H9 (cell line): ENCODE measurements around the gene DHRSX. TPM values are rescaled to one million over a fixed set of nuclear protein-coding genes. Genes with fewer than 3 reads are reported as not detected.
"Not testable (repeated sequence)": the region's sequence is repeated elsewhere in the genome, so short reads cannot be mapped to it uniquely, and the experiment has no call there.

ENCODE experiments used
- DNase-seq: peaks from one replicate; pipeline ENCODE4 v3.0.0-alpha.2; 2017
- H2AFZ ChIP-seq: one replicate; pipeline ENCODE4 v1.6.1; 2013; ENCODE audit warnings: mild to moderate bottlenecking, low read length, control low read depth, moderate library complexity
- H2AK5ac ChIP-seq: 2 replicates; pipeline ENCODE4 v1.6.1; 2013; ENCODE audit warnings: low read length, control low read depth, mixed read lengths; ENCODE audit not compliant: insufficient read length
- H2BK120ac ChIP-seq: one replicate; pipeline ENCODE4 v1.6.1; 2013; ENCODE audit warnings: low read depth, mild to moderate bottlenecking, low read length, control low read depth, inconsistent platforms; ENCODE audit not compliant: poor library complexity, severe bottlenecking
- H2BK12ac ChIP-seq: 2 replicates; pipeline ENCODE4 v1.6.1; 2013; ENCODE audit warnings: low read length, control low read depth, mixed read lengths, low read depth; ENCODE audit not compliant: insufficient read length
- H2BK15ac ChIP-seq: 2 replicates; pipeline ENCODE4 v1.6.1; 2013; ENCODE audit warnings: low read depth, low read length, control low read depth
- H2BK20ac ChIP-seq: one replicate; pipeline ENCODE4 v1.6.1; 2013; ENCODE audit warnings: low read depth, mild to moderate bottlenecking, low read length, control low read depth, inconsistent platforms; ENCODE audit not compliant: poor library complexity, severe bottlenecking
- H2BK5ac ChIP-seq: 2 replicates; pipeline ENCODE4 v1.6.1; 2013; ENCODE audit warnings: low read length, control low read depth, mixed read lengths; ENCODE audit not compliant: insufficient read length
- H3K14ac ChIP-seq: 2 replicates; pipeline ENCODE4 v1.6.1; 2013; ENCODE audit warnings: low read length, control low read depth; ENCODE audit not compliant: insufficient read depth
- H3K18ac ChIP-seq: 2 replicates; pipeline ENCODE4 v1.6.1; 2013; ENCODE audit warnings: low read depth, mild to moderate bottlenecking, mixed read lengths, low read length, control low read depth; ENCODE audit not compliant: insufficient read length
- H3K23ac ChIP-seq: 2 replicates; pipeline ENCODE4 v1.6.1; 2013; ENCODE audit warnings: low read length, control low read depth, mixed read lengths, low read depth; ENCODE audit not compliant: insufficient read length
- H3K23me2 ChIP-seq: 2 replicates; pipeline ENCODE4 v1.6.1; 2013; ENCODE audit warnings: low read depth, mild to moderate bottlenecking, mixed read lengths, low read length, control low read depth; ENCODE audit not compliant: insufficient read length, poor library complexity, severe bottlenecking
- H3K27ac ChIP-seq: 2 replicates; pipeline ENCODE4 v1.5.1; 2013; ENCODE audit warnings: low read length, control low read depth, mixed read lengths, low read depth; ENCODE audit not compliant: insufficient read length
- H3K27me3 ChIP-seq: 2 replicates; pipeline ENCODE4 v1.6.1; 2013; ENCODE audit warnings: low read length, control low read depth, inconsistent platforms; ENCODE audit not compliant: insufficient read depth
- H3K4ac ChIP-seq: 2 replicates; pipeline ENCODE4 v1.6.1; 2013; ENCODE audit warnings: low read depth, mild to moderate bottlenecking, control low read depth, inconsistent platforms, low read length, moderate library complexity
- H3K4me1 ChIP-seq: 2 replicates; pipeline ENCODE4 v1.6.1; 2013; ENCODE audit warnings: low read length, control low read depth, inconsistent platforms; ENCODE audit not compliant: insufficient read depth
- H3K4me2 ChIP-seq: 2 replicates; pipeline ENCODE4 v1.6.1; 2013; ENCODE audit warnings: low read length, control low read depth, mixed read lengths; ENCODE audit not compliant: insufficient read length, insufficient read depth
- H3K56ac ChIP-seq: 2 replicates; pipeline ENCODE4 v1.6.1; 2013; ENCODE audit warnings: low read depth, mild to moderate bottlenecking, mixed read lengths, low read length, control low read depth; ENCODE audit not compliant: insufficient read length
- H3K79me1 ChIP-seq: 2 replicates; pipeline ENCODE4 v1.6.1; 2013; ENCODE audit warnings: low read depth, mild to moderate bottlenecking, moderate library complexity, low read length, control low read depth, inconsistent platforms; ENCODE audit not compliant: insufficient read depth, poor library complexity, severe bottlenecking
- H3K79me2 ChIP-seq: 2 replicates; pipeline ENCODE4 v1.6.1; 2013; ENCODE audit warnings: low read length, control low read depth, inconsistent platforms; ENCODE audit not compliant: insufficient read depth
- H3K9ac ChIP-seq: 2 replicates; pipeline ENCODE4 v1.6.1; 2013; ENCODE audit warnings: low read length, control low read depth, mixed read lengths; ENCODE audit not compliant: insufficient read length; ENCODE audit errors: extremely low read depth
- H3K9me3 ChIP-seq: one replicate; pipeline ENCODE4 v1.6.1; 2013; ENCODE audit warnings: low read depth, low read length, inconsistent platforms; ENCODE audit not compliant: control insufficient read depth
- H3T11ph ChIP-seq: one replicate; pipeline ENCODE4 v1.6.1; 2013; ENCODE audit warnings: mild to moderate bottlenecking, low read length, control low read depth, inconsistent platforms
- H4K20me1 ChIP-seq: one replicate; pipeline ENCODE4 v1.6.1; 2013; ENCODE audit not compliant: control insufficient read depth, insufficient read length, insufficient read depth
- H4K5ac ChIP-seq: 2 replicates; pipeline ENCODE4 v1.6.1; 2013; ENCODE audit warnings: low read depth, mild to moderate bottlenecking, mixed read lengths, low read length, control low read depth; ENCODE audit not compliant: insufficient read length
- H4K8ac ChIP-seq: replicated peaks from 2 replicates; pipeline ENCODE4 v1.6.1; 2013; ENCODE audit warnings: low read length, control low read depth, mixed read lengths, low read depth; ENCODE audit not compliant: insufficient read length
- H4K91ac ChIP-seq: 2 replicates; pipeline ENCODE4 v1.6.1; 2013; ENCODE audit warnings: low read depth, mild to moderate bottlenecking, moderate library complexity, mixed read lengths, low read length, control low read depth; ENCODE audit not compliant: insufficient read length
- H3K27ac Mint-ChIP-seq, 3 experiments: 2 replicates in 2 of 3; 3 replicates in 1 of 3; pipeline ENCODE4 v1.8.0; 2020 to 2021; ENCODE audit warnings: mixed read lengths in 3 of 3, mild to moderate bottlenecking in 1 of 3, moderate library complexity in 1 of 3
- H3K27me3 Mint-ChIP-seq: 2 replicates; pipeline ENCODE4 v1.8.0; 2021; ENCODE audit warnings: low read depth, mild to moderate bottlenecking, moderate library complexity, mixed read lengths
- H3K36me3 Mint-ChIP-seq, 3 experiments: 2 replicates in 2 of 3; 3 replicates in 1 of 3; pipeline ENCODE4 v1.8.0; 2020 to 2021; ENCODE audit warnings: low read depth in 3 of 3, mixed read lengths in 3 of 3; ENCODE audit not compliant: insufficient read depth in 1 of 3
- H3K4me1 Mint-ChIP-seq, 2 experiments: 2 replicates each; pipeline ENCODE4 v1.8.0; 2020; ENCODE audit warnings: mixed read lengths in 2 of 2
- H3K4me3 Mint-ChIP-seq, 2 experiments: 2 replicates in 1 of 2; 3 replicates in 1 of 2; pipeline ENCODE4 v1.8.0; 2020 to 2021; ENCODE audit warnings: mild to moderate bottlenecking in 2 of 2, mixed read lengths in 2 of 2, moderate library complexity in 1 of 2
- H3K9me3 Mint-ChIP-seq, 2 experiments: 2 replicates in 1 of 2; 3 replicates in 1 of 2; pipeline ENCODE4 v1.8.0; 2020; ENCODE audit warnings: mild to moderate bottlenecking in 2 of 2, mixed read lengths in 2 of 2, moderate library complexity in 1 of 2
- CTCF ChIP-seq: fragments of 200-600 bp; sonication (generic); conservative IDR thresholded peaks from 3 replicates; pipeline ENCODE4 v1.8.0; 2021; ENCODE audit warnings: antibody characterized with exemption, mild to moderate bottlenecking
- WGBS: extraction: QIAGEN DNeasy Blood & Tissue Kit; methylation state at CpG from one replicate; pipeline ENCODE4 v1.1.7; 2013; ENCODE audit warnings: missing lambda C conversion rate, low lambda C conversion rate, mixed read lengths; ENCODE audit not compliant: insufficient read length; ENCODE audit errors: extremely low coverage; 5-methylcytosine and 5-hydroxymethylcytosine counted together
- total RNA-seq: library from RNA; stranded (reverse); gene quantifications from 2 replicates; pipeline ENCODE4 v1.2.1, GENCODE V29; 2021

DHRSX gene
- total RNA-seq, 1 experiment from 2014 or later: 44.0 TPM

- Histone ChIP-seq H2BK12ac (no peak overlapping the region), H3K4me1 (no peaks in the 10 kb centered on the region), H3K9me3 (no peaks in the 10 kb centered on the region), H2AK5ac (no peak overlapping the region), H3K14ac (no peak overlapping the region), H4K20me1 (peaks cover 5% of the 10 kb centered on the region), H3K18ac (no peak overlapping the region), H4K8ac (no peak overlapping the region), H3K56ac (no peak overlapping the region), H4K5ac (peak overlapping the region; percentile 21), H3K27ac (no peak overlapping the region), H3K9ac (no peak overlapping the region), H3K27me3 (no peaks in the 10 kb centered on the region), H3K23me2 (no peaks in the 10 kb centered on the region), H3K4me2 (no peak overlapping the region), H4K91ac (no peak overlapping the region), H2BK20ac (no peak overlapping the region), H2BK15ac (no peak overlapping the region), H3K23ac (no peak overlapping the region), H3K79me2 (peaks cover 12% of the 10 kb centered on the region; the same call in 1 of the 2 replicates), H3K4ac (no peak overlapping the region), H3T11ph (no peak overlapping the region), H3K79me1 (no peaks in the 10 kb centered on the region), H2BK120ac (no peak overlapping the region), H2AFZ (no peak overlapping the region), H2BK5ac (no peak overlapping the region)
- no CpG with 5 or more reads among the region's 21 CpGs for WGBS
- H3K9me3 Mint-ChIP-seq: peaks cover 7 to 8% of the 10 kb centered on the region in 2 experiments
- no peak overlapping the region for H3K4me3 Mint-ChIP-seq
- no peaks in the 10 kb centered on the region for H3K27me3 Mint-ChIP-seq
- peaks cover 18 to 32% of the 10 kb centered on the region in 2 experiments for H3K4me1 Mint-ChIP-seq
- H3K27ac Mint-ChIP-seq: peak overlapping the region in 2 of 3 experiments; percentile 13 to 53; a peak in 2 of 7 replicates
- no peak for TF ChIP-seq CTCF
- peaks cover 16 to 39% (median 24%) of the 10 kb centered on the region in 3 experiments for H3K36me3 Mint-ChIP-seq
- DNase-seq: no peak
Measured at GRCh38 chrX:2478546-2479419, 22.0 kb downstream of the DHRSX start.

- not testable (repeated sequence) for H3K14ac ChIP-seq, H3K79me1 ChIP-seq, H2BK20ac ChIP-seq, H2AK5ac ChIP-seq, H3K9me3 Mint-ChIP-seq, H2BK12ac ChIP-seq, H2BK5ac ChIP-seq, H3K23me2 ChIP-seq, H4K8ac ChIP-seq, H4K5ac ChIP-seq, H3K9ac ChIP-seq, H3K79me2 ChIP-seq, H3K56ac ChIP-seq, H4K91ac ChIP-seq, H3K4me3 Mint-ChIP-seq, H2AFZ ChIP-seq, DNase-seq, H3K18ac ChIP-seq, H3K27me3 ChIP-seq, H3K27me3 Mint-ChIP-seq, H2BK15ac ChIP-seq, H3K4me2 ChIP-seq, H3K4ac ChIP-seq, H3K9me3 ChIP-seq, H3T11ph ChIP-seq, H3K27ac ChIP-seq, H4K20me1 ChIP-seq, H3K23ac ChIP-seq, H2BK120ac ChIP-seq, H3K4me1 ChIP-seq
- peaks cover 18 to 37% (median 28%) of the 10 kb centered on the region in 3 experiments for H3K36me3 Mint-ChIP-seq
- peak overlapping the region; percentile 24 to 50 (median 32); a peak in 5 of 7 replicates for H3K27ac Mint-ChIP-seq
- peaks cover 16 to 31% of the 10 kb centered on the region in 2 experiments for H3K4me1 Mint-ChIP-seq
- WGBS: no CpG with 5 or more reads among the region's 11 CpGs
Measured at GRCh38 chrX:2477313-2477712, 23.5 kb downstream of the DHRSX start.
